8988T (cell line): Measurements from ENCODE around the gene CPM.
"Not testable (repeated sequence)": the region's sequence is repeated elsewhere in the genome, so short reads cannot be mapped to it uniquely, and the experiment has no call there.

Source experiments
- DNase-seq: peaks from one replicate; pipeline ENCODE4 v3.0.0; 2011

The CPM gene

DNA sequence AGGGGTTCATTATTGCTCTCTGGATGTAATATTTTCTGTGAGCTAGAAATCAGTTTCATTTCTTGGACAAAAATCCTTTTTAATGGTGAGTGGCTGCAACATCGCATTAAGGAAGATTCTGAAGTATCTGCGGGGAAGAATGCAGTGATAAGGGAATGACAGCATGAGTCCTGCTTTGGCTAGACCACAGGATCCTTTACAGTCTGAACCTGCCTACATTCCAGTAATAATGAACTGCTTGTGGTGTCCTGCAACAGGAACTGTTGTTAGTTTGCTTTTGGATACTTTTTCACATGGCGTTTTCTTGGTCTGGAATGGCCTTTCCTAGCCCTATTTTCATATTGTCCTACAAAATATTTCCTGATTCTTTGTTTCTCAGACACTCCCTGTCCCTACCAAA lies 109.3 kb downstream of the CPM start:
- DNase-seq, result no peak

DNA sequence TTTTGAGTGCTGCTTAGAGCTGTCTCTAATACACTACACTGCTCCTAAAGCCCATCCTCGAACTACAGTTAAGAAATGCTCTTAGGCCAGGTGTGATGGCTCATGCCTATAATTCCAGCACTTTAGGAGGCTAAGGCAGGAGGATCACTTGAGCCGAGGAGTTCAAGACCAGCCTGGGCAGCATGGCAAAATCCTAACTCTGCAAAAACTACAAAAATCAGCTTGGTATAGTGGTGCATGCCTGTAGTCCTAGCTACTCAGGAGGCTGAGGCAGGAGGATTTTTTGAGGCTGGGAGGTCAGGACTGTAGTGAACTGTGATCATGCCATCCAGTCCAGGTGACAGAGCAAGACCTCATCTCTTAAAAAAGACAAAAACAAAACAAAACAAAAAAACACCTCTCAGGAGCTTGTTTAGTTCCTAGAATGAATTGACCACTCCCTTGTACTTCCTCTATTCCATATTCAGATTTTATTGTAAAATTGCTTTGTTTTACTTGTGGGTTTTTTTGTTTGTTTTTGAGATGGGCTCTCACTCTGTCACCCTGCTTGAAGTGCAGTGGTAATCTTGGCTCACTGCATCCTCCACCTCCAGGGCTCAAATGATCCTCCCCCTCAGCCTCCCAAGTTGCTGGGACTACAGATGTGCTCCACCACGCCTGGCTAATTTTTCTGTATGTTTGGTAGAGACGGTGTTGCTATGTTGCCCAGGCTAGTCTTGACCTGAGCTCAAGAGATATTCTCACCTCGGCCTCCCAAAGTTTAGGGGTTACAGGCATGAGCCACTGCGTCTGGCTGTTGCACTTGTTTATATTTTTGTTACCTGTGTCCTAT lies 111.4 kb downstream of the CPM start:
- no peak for DNase-seq

DNA sequence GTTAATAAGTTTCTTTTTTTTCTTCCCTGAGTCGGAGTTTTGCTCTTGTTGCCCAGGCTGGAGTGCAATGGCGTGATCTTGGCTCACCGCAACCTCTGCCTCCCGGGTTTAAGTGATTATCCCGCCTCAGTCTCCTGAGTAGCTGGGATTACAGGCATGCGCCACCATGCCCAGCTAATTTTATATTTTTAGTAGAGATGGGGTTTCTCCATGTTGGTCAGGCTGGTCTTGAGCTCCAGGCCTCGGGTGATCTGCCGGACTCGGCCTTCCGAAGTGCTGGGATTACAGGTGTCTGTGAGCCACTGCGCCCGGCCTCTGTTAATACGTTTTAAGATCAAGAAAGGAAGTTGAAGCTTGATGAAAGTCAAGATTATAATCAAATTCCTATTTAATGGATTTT lies 113.5 kb downstream of the CPM start:
- DNase-seq, result not testable (repeated sequence)

DNA sequence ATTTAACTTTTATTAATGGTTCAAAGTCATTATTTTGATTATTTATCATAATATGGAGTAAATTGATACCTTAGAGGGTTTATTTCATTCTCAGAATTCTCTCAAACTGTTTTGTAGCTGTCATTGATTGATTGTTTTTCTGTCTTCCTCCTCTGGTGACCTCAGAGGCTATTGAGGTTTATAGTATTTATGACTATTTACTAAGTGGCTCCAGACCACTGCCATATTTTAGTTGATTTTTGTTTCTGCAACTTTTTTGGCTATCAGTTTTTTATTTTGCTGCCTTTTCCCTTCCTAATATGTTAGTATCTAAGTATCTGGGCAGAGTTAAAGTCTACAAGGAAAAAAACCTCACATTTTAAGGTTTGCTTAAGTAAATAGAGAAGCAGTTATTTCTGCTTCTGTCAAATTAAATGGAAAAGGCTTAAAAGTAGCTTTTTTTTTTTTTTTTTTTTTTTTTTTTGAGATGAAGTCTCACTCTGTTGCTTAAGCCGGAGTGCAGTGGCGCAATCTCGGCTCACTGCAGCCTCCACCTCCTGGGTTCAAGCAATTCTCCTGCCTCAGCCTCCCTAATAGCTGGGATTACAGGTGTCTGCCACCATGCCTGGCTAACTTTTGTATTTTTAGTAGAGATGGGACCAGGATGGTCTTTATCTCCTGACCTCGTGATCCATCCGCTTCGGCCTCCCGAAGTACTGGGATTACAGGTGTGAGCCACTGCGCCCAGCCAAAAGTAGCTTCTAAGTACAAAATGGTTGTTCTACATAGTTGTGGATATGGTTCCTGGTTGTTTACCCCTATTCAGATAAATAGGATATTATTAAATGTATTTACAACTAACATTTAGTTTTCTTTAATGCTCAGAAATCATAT lies 116.8 kb downstream of the CPM start:
- no peak for DNase-seq

DNA sequence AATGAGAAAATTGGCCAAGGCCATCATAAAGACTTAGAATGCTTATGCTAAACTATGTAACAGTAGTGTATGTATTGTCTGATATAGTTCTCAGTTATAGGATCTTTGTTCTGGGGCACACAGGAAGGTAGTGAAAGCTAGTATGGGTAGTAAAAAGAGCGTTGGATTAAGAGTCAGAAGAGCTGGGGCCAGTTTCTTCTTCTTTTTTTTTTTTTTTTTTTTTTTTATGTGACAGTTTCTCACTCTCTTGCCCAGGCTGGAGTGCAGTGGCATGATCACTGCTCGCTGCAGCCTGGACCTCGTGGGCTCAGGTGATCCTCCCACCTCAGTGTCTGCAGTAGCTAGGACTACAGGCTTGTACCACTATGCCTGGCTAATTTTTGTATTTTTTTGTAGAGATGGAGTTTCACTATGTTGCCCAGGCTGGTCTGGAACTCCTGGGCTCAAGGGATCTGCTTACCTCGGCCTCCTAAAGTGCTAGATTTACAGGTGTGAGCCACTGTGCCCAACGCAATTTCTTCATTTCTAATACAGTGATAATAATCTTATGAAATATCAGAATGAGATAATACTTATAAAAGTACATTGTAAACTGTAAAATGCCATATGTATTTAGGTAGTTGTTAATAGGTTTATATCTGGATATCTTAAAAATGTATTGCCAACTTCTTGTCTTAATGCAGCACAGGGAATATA lies 117.6 kb downstream of the CPM start:
- DNase-seq, result no peak

DNA sequence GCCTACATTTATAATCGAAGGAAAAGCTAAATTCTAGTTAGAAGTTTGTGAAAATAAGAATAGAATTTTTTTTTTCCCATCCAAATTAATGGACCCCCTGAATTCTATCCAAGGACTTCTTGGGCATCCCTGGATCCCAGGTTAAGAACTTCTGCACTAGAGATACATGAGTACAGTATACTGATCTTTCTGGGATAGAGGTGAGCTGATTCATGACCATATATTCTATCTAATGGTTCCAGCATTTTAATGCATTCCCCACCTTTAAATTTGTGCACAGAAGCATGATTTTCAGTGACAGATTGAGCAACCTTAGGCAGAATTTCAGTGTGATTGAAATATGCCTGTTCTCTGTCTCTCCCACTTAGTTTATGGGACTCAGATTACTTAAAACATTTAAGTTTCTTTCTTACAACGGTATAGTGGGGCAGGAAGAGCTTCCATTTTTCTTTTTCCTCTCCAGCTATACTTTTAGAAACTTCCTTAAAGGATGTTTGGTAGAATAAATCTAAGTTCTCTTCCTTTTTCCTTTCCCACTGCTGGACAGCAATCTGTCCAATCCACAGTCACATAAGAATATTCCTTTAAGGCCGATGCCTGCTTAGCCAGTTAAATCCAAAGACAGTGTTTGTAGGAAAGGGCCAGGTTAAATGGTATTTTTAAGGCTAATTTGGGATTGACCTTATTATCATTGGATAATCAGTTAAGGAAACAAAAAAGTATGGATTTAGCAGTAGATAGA lies 118.3 kb downstream of the CPM start:
- DNase-seq, result no peak

DNA sequence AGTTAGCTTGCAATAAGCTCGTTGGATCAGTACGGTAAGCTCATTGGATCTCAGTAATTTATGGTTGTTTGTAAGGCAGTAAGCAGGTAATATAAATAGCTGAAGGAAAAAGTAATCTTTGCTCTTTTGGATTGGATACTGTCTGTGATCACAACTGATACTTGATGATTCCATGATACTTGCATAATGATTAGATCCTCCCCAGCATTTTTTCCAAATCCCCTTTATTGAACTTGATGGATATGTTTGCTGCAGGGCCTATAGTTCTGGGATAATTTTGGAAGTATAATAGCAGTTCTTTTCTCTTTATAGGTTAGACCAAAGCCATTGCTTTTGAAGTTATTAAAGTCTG lies 119.8 kb downstream of the CPM start:
- DNase-seq, result no peak

DNA sequence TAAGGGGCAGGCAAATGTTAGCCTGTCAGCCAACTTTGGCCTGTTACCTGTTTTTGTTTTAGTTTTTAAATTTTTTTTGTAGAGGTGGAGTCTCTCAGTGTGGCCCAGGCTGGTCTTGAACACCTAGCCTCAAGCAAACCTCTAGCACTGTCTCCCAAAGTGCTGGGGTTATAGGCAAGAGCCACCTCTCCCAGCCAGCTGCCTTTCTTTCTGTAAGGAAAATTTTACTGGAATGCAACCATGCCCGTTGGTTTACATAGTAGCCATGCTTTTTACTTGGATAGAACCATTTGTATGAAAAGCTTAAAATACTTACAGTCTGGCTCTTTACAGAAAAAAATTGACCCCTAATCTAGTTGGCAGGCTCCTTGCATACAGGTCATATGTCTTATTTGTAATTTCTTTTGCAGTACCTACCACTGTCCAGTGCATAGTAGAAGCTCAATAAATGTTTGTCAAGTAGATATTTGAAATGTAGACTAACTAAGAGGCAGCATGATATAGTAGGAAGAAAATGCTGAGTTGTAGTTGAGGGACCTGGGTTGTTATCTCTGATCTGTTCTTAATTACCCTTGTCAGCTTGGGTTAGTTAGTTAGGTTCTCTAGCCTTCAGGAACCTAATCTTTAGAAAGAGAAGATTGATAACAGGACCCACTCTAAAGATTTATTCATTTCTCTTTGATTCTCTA lies 120.3 kb downstream of the CPM start:
- no peak for DNase-seq

DNA sequence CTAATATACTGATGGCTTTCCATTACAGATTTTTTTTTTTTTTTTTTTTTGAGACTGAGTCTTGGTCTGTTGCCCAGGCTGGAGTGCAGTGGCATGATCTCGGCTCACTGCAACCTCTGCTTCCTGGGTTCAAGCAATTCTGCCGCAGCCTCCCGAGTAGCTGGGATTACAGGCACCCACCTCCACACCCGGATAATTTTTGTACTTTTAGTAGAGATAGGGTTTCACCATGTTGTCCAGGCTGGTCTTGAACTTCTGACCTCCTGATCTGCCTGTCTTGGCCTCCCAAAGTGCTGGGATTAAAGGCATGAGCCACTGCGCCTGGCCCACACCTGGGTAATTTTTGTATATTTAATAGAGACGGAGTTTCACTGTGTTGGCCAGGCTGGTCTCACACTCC lies 121.4 kb downstream of the CPM start:
- DNase-seq, result not testable (repeated sequence)

DNA sequence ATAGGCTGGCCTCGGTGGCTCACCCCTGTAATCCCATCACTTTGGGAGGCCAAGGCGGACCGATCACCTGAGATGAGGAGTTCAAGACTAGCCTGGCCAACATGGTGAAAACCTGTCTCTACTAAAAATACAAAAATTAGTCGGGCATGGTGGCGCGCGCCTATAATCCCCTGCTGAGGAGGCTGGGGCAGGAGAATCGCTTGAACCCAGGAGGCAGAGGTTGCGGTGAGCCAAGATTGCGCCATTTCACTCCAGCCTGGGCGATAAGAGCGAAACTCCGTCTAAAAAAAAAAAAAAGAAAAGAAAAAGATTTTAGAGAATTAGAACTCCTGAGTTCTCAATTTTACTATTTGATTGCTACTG lies 123.0 kb downstream of the CPM start:
- DNase-seq, result not testable (repeated sequence)

DNA sequence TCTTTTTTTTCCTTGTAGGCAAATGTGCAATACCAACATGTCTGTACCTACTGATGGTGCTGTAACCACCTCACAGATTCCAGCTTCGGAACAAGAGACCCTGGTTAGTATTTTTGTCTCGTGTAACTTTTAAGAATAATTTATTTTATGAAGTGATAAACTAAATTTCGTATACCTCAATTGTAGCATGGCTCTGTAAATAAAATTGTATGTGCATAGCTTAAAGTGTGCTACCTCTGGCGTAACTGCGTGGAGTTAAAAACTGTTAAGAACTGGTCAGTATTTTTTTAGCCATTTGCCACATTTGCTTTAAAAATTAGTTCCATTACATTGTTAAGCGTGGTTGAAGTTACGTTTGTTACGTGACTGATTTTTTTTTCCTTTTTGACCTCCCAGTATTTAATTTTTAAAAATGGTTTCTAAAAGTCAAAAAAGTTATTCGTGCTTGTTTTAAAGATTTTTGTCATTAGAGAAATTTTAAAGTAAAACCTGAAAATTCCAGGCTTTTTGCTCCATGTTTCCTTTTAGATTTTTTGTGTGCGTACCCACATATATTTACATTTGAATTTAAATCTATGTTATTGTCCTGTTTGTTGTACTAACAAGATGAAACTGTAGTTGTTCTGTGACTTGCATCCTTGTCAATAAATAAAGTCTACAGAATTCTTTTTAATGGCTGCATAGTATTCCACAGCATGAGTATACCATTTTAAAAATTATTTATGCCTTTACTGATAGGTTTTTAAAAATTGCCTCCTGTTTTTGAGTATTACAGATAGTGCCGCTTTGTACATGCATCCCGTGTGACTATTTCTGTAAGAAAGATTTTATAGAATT lies 123.6 kb downstream of the CPM start:
- DNase-seq, result no peak

DNA sequence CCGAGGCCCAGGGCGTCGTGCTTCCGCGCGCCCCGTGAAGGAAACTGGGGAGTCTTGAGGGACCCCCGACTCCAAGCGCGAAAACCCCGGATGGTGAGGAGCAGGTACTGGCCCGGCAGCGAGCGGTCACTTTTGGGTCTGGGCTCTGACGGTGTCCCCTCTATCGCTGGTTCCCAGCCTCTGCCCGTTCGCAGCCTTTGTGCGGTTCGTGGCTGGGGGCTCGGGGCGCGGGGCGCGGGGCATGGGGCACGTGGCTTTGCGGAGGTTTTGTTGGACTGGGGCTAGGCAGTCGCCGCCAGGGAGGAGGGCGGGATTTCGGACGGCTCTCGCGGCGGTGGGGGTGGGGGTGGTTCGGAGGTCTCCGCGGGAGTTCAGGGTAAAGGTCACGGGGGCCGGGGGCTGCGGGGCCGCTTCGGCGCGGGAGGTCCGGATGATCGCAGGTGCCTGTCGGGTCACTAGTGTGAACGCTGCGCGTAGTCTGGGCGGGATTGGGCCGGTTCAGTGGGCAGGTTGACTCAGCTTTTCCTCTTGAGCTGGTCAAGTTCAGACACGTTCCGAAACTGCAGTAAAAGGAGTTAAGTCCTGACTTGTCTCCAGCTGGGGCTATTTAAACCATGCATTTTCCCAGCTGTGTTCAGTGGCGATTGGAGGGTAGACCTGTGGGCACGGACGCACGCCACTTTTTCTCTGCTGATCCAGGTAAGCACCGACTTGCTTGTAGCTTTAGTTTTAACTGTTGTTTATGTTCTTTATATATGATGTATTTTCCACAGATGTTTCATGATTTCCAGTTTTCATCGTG lies 124.4 kb downstream of the CPM start:
- peak; percentile 56 for DNase-seq

DNA sequence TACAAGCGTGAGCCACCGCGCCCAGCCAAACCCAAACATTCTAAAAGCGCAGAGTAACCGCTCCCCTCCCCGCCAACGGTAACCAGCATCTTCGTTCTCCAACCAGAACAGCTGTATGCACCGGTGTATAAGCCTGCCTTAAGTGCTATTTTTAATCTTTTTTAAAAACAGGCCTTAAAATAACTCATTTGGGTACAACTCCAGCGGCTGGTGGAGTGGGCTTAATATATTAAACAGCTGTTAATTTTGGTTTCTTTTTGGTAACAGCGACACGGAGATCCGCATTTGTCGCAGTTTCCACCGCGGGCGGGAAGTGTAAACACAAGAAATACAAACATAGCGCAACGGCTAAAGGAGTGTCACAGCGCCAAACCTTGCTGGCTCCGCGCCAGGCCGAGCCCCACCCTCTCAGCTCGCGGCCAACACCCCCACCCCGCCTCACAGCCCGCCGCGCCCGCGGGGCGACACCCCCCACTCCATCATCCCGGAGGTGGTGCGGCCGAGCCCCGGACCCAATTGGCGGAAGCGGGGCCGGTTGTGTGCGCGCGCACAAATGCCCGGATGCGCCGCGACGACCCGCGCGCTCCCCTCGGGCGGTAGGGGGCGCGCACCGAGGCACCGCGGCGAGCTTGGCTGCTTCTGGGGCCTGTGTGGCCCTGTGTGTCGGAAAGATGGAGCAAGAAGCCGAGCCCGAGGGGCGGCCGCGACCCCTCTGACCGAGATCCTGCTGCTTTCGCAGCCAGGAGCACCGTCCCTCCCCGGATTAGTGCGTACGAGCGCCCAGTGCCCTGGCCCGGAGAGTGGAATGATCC lies 125.2 kb downstream of the CPM start, which contains the start of gene MDM2:
TSS of gene MDM2 (plus strand) at position 602 of the 812 bp plus-strand sequence. CDS start 301 bp downstream, outside the sequence.
- peak; percentile 87 for DNase-seq

DNA sequence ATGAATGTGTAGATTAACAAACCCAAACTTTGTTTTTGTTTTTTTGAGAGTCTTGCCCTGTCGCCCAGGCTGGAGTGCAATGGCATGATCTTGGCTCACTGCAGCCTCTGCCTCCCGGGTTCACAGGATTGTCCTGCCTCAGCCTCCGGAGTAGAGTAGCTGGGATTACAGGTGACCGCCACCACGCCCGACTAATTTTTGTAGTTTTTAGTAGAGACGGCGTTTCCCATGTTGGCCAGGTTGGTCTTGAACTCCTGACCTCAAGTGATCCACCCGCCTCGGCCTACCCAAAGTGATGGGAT lies 125.7 kb downstream of the CPM start:
- DNase-seq, result not testable (repeated sequence)

DNA sequence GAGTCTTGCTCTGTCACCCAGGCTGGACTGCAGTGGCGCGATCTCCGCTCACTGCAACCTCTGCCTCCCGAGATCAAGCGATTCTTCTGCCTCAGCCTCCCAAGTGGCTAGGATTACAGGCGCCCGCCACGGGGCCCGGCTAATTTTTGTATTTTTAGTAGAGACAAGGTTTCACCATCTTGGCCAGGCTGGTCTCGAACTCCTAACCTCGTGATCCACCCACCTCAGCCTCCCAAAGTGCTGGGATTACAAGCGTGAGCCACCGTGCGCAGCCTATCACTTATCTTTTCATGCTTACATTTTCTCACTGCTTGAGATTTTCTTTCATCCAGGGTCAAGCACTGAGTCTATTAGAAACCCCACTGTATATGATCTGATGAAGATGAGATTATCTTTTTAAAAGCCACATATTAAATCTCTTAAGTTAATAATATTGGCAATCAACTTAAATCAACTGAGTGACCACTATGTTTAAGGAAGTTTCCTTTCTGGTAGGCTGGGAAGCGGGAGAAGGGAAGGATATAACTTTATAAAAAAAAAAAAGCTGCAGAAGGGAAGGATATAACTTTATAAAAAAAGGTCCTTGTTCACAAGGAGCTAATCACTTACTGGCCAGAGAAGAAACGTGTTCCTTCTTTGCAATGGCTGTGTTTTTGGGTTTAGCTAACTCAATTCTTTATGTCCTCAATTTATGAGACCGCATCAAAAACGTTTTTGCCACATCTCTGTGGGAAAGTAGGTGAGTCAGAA lies 126.3 kb downstream of the CPM start:
- no peak for DNase-seq

DNA sequence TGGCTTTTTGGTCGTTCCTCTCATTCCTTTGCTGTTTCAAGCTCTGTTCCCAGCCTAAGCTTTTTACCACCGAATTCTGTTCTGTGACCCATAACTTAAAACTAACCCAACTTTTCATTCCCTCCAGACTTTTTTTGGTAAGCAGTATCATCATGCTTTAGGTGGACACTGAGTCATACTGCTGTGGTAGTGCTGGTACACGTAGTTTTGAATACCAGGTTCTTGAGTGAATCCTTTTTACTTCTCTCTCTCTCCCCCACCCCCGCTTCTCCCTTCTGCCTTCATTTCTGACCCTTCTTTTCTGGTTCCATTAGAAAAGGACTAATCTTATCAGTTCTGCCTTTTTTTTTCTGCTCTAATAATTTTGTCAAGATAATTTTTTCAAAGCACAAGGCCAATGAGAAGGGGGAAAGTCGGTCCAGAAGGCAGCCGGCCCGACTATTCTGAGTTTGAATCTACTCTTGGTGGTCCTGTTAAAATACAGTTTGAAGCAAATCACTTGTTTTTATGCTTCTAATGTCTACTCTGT lies 127.3 kb downstream of the CPM start:
- no peak for DNase-seq

DNA sequence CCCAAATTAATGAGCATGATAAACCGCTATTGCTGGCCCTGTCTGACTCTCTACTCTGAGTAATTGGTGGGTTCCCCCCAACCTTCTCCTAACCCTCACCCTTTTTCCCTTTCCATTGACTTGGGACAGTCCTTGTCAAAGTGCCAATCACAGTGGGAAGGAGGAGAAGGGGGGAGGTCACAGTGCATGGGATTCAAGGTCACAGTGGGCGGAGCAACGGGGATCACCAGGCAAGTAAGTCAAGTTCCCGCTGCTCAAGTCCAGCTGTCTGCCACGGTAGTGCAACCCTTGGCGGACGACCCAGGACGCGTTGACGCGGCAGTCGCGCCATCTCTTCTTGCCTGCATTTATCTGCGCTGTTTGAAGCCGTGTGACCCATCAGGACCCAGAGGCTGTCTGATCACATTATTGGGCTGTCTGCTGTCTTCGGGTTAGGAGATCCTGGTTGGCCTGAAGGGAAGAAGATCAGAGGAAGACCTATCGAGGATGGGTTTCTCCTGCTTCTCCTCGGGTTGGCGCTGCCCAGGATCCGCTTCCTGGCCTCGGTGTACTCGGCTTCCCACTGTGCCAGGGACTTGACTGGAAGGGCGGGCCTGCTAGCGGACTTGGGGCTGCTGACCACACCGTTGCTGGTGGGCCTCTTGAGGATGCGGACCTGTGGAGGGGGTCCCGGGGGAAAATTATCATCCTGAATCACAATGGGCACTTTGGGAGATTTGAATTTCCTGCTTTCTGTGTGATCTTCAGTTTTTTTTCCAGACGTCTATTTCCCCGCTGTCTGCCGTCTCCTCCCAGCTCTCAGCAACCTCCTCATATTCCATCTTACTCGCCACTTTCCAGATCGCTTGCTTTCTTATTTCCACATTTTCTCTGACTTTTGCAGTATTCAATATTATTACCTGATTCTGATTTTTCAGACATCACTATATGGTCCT lies 128.0 kb downstream of the CPM start:
- no peak for DNase-seq
